ENCODE measurements around the gene TMX4.

DNA sequence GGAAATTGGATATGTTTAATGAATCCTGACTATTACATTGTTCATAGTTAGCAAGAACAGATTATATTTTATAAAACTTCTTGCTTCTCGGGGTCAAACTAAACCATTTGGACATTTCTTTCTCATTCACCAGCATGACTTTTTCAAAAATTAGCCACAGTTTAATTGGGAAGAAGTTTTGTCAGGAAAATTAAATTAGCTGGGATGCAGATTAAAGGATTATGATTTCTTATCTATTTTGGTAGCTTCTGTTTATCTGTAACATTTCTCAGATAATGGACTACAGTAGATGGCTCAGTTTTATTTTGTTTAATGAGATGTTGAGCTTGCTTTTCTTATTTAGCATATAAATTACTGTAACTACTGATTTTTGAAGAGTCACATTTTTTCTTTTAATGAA lies 26.4 kb upstream of the TMX4 start:
- TF ChIP-seq CTCF (conservative IDR thresholded peaks at IDR 0.05; ENCODE audit: low read depth, low read length) (no peak), EZH2 (IDR thresholded peaks at IDR 0.05; ENCODE audit: low read length, unreplicated experiment) (no peak)

Measured in PC-3 (cell line).